H4 (cell line): ENCODE measurements around the gene DCAF16. TPM values are rescaled to one million over a fixed set of nuclear protein-coding genes. Genes with fewer than 3 reads are reported as not detected.

ENCODE experiments used
- total RNA-seq: library from RNA; depleted of rRNA; stranded (reverse); fragments of >200 nt; shearing (Covaris generic); gene quantifications from 2 replicates; pipeline ENCODE4 v1.2.3, GENCODE V29; 2014; rRNA removed

DCAF16 gene
- total RNA-seq, 1 experiment from 2014 or later = 25.7 TPM

Other genes starting within 250 kb of the DCAF16 start
- gene LAP3, start 233.6 kb downstream of the DCAF16 start, total RNA-seq = 177 and 216 TPM in 2 replicates
- 19.7 and 22.7 TPM in 2 replicates for gene MED28, start 196.1 kb downstream of the DCAF16 start, total RNA-seq
- gene FAM184B, start 29.1 kb downstream of the DCAF16 start, total RNA-seq = 0.08 TPM in 1 of 2 replicates, not detected in the other
- gene NCAPG, start 222 bp upstream of the DCAF16 start, total RNA-seq = 42.6 and 48.4 TPM in 2 replicates
- gene LCORL, start 211.0 kb upstream of the DCAF16 start, total RNA-seq = 12.1 and 23.0 TPM in 2 replicates